ENCODE results near the gene ERAP2. TPM values are rescaled to one million over a fixed set of nuclear protein-coding genes. Genes with fewer than 3 reads are reported as not detected.

ERAP2 gene
- total and polyA plus RNA-seq, 2 of the 13 experiments (the other 11 are each of a cell fraction or from before 2014, with no cell fraction given): 12.8 to 16.6 TPM

- TF ChIP-seq RERE (CRISPR knock-in tag; IDR thresholded peaks at IDR 0.05; ENCODE audit: low read depth) (no peak; the same call in 1 of the 2 replicates), FOXK1 (CRISPR knock-in tag; IDR thresholded peaks at IDR 0.05; ENCODE audit: borderline replicate concordance, low read depth) (peak; percentile 68; the same call in 1 of the 2 replicates), ATAD3A (CRISPR knock-in tag; IDR thresholded peaks at IDR 0.05) (no peak), DRAP1 (CRISPR knock-in tag; IDR thresholded peaks at IDR 0.05) (peak; percentile 82), ZBTB43 (CRISPR knock-in tag; conservative IDR thresholded peaks at IDR 0.05) (peak; percentile 45; the same call in 1 of the 2 replicates), ZNF510 (CRISPR knock-in tag; IDR thresholded peaks at IDR 0.05; ENCODE audit: low read depth) (no peak), SALL2 (CRISPR knock-in tag; IDR thresholded peaks at IDR 0.05) (peak; percentile 44), ZNF446 (CRISPR knock-in tag; IDR thresholded peaks at IDR 0.05) (no peak), SRSF9 (IDR thresholded peaks at IDR 0.05; ENCODE audit: borderline replicate concordance, insufficient read depth, low read depth, low read length, poor library complexity, severe bottlenecking) (no peak), ZNF891 (CRISPR knock-in tag; IDR thresholded peaks at IDR 0.05) (0 out of 2 replicates have a peak, but pooled peaks have one; percentile 68), SMARCE1 (IDR thresholded peaks at IDR 0.05; ENCODE audit: borderline replicate concordance) (no peak), ZNF256 (CRISPR knock-in tag; conservative IDR thresholded peaks at IDR 0.05) (no peak), ZNF547 (CRISPR knock-in tag; IDR thresholded peaks at IDR 0.05) (0 out of 2 replicates have a peak, but pooled peaks have one; percentile 5), CBX5 (CRISPR knock-in tag; IDR thresholded peaks at IDR 0.05; ENCODE audit: borderline replicate concordance) (no peak; the same call in 1 of the 2 replicates), ZNF3 (CRISPR knock-in tag; IDR thresholded peaks at IDR 0.05) (no peak), ZFP37 (CRISPR knock-in tag; IDR thresholded peaks at IDR 0.05; ENCODE audit: borderline replicate concordance) (no peak), ZNF83 (CRISPR knock-in tag; IDR thresholded peaks at IDR 0.05; ENCODE audit: borderline replicate concordance) (no peak), LCORL (IDR thresholded peaks at IDR 0.05) (no peak), LCORL (CRISPR knock-in tag; IDR thresholded peaks at IDR 0.05) (no peak; the same call in 1 of the 2 replicates), ZC3H13 (CRISPR knock-in tag; IDR thresholded peaks at IDR 0.05) (peak; percentile 57), ZNF460 (CRISPR knock-in tag; IDR thresholded peaks at IDR 0.05; ENCODE audit: borderline replicate concordance) (peak; percentile 13; the same call in 1 of the 2 replicates), ZNF570 (CRISPR knock-in tag; IDR thresholded peaks at IDR 0.05; ENCODE audit: borderline replicate concordance) (no peak), FOXC1 (CRISPR knock-in tag; IDR thresholded peaks at IDR 0.05; ENCODE audit: borderline replicate concordance) (peak; percentile 21)
These were observed 59.5 kb downstream of the ERAP2 start, which contains the start of gene LNPEP (continued) for GRCh38 chr5:96935559-96936430.

All from HepG2 (cell line).